ENCODE data around the gene PDZK1IP1.

The PDZK1IP1 gene

GRCh38 chr1:47189844-47190508 lies at the start of gene PDZK1IP1:
TSS of gene PDZK1IP1 (minus strand) at chr1:47190036. CDS start at chr1:47189932, 104 bp downstream.
- no peak for DNase-seq

GRCh38 chr1:47238935-47239592 lies 49.2 kb upstream of the PDZK1IP1 start:
- no peak for DNase-seq

GRCh38 chr1:47235806-47236205 lies 46.0 kb upstream of the PDZK1IP1 start:
- no peak for DNase-seq

- DNase-seq = no peak
Measured at GRCh38 chr1:47235241-47235681, 45.4 kb upstream of the PDZK1IP1 start.

GRCh38 chr1:47233186-47233585 lies 43.4 kb upstream of the PDZK1IP1 start:
- DNase-seq = no peak

- no peak for DNase-seq
Measured at GRCh38 chr1:47232187-47232874, 42.5 kb upstream of the PDZK1IP1 start, which contains the start of gene TAL1. TSS of gene TAL1 (minus strand) at chr1:47232225. CDS start at chr1:47225888, 6,337 bp downstream.

GRCh38 chr1:47231301-47232186 lies 41.7 kb upstream of the PDZK1IP1 start:
- DNase-seq = no peak

- no peak for DNase-seq
Measured at GRCh38 chr1:47230692-47231300, 41.0 kb upstream of the PDZK1IP1 start.

- no peak for DNase-seq
Measured at GRCh38 chr1:47229886-47230691, 40.3 kb upstream of the PDZK1IP1 start.

- DNase-seq = no peak
Measured at GRCh38 chr1:47229031-47229885, 39.4 kb upstream of the PDZK1IP1 start.

- no peak for DNase-seq
Measured at GRCh38 chr1:47228644-47229030, 38.8 kb upstream of the PDZK1IP1 start.

- no peak for DNase-seq
Measured at GRCh38 chr1:47227341-47228232, 37.8 kb upstream of the PDZK1IP1 start.

- DNase-seq = no peak
Measured at GRCh38 chr1:47226839-47227215, 37.0 kb upstream of the PDZK1IP1 start.

GRCh38 chr1:47226121-47226838 lies 36.4 kb upstream of the PDZK1IP1 start:
- DNase-seq = no peak

- DNase-seq = no peak
Measured at GRCh38 chr1:47225430-47226100, 35.7 kb upstream of the PDZK1IP1 start.

GRCh38 chr1:47224676-47225399 lies 35.0 kb upstream of the PDZK1IP1 start:
- no peak for DNase-seq

GRCh38 chr1:47223921-47224675 lies 34.3 kb upstream of the PDZK1IP1 start:
- DNase-seq = no peak

All from NCI-H1092 (cell line).